Cardiac fibroblast (primary cell): Measurements from ENCODE around the gene PIAS4.
"Not testable (repeated sequence)": the region's sequence is repeated elsewhere in the genome, so short reads cannot be mapped to it uniquely, and the experiment has no call there.

Source experiments
- DNase-seq, 2 donors: peaks; one replicate each; pipeline versions ENCODE4 v3.0.0 to v3.0.0-alpha.2; 2010; ENCODE audit warnings: low read depth in 2 of 2
- H3K4me3 ChIP-seq, 2 donors: replicated peaks in 1 of 2; 1 replicate in 1 of 2; 2 replicates in 1 of 2; pipeline ENCODE4 v1.5.1; 2011; ENCODE audit warnings: low read depth in 2 of 2, low read length in 2 of 2, mild to moderate bottlenecking in 2 of 2, moderate library complexity in 1 of 2
- CTCF ChIP-seq: IDR thresholded peaks from one replicate; pipeline ENCODE4 v1.5.1; 2011; ENCODE audit warnings: low read depth, mild to moderate bottlenecking, low read length, inconsistent platforms

The PIAS4 gene

GRCh38 chr19:3964256-3965194 lies 43.0 kb upstream of the PIAS4 start:
- no peak overlapping the region for H3K4me3 ChIP-seq
- no peak for DNase-seq
- no peak for TF ChIP-seq CTCF

GRCh38 chr19:3966051-3967017 lies 41.2 kb upstream of the PIAS4 start:
- H3K4me3 ChIP-seq, result no peak overlapping the region
- DNase-seq, result no peak
- no peak for TF ChIP-seq CTCF

- not testable (repeated sequence) for H3K4me3 ChIP-seq, DNase-seq
These were observed 39.6 kb upstream of the PIAS4 start for GRCh38 chr19:3967983-3968382.

- no peak for TF ChIP-seq CTCF
- peak overlapping the region; percentile 87 to 99 for H3K4me3 ChIP-seq
These were observed 38.7 kb upstream of the PIAS4 start for GRCh38 chr19:3968556-3969434.

GRCh38 chr19:3969435-3970312 lies 37.9 kb upstream of the PIAS4 start:
- peak overlapping the region; percentile 87 to 99 for H3K4me3 ChIP-seq
- peak; percentile 79 to 92 for DNase-seq
- peak; percentile 40 for TF ChIP-seq CTCF

More at GRCh38 chr19:3968556-3969434, 38.7 kb upstream of the PIAS4 start:
- DNase-seq, result peak; percentile 99 to 100

- TF ChIP-seq CTCF, result no peak
- no peak for DNase-seq
- H3K4me3 ChIP-seq, result peak overlapping the region; percentile 87 to 99
These were observed 37.2 kb upstream of the PIAS4 start for GRCh38 chr19:3970313-3970807.
